Measurements from ENCODE around the gene PPP1R12B.

DNA sequence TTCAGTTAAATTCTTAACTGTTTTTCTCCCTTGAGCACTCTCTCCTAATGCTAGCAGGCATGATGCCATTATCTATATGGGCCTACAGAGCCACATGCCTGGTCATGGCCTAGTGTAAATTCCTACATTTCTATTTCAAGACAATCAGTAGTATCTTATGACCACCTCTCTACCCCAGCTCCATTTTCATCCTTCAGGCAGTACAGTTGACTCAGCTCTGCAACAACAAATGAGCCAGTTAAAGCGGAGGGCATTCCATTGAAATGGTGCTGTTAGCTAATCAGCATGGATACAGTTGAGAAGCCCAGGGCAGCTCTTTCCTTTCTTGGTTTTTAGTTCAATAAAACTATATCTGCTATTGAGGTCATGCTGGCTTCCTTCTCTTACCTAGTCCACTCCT is 150.0 kb downstream of the PPP1R12B start:
- TF ChIP-seq, protein P1, sequence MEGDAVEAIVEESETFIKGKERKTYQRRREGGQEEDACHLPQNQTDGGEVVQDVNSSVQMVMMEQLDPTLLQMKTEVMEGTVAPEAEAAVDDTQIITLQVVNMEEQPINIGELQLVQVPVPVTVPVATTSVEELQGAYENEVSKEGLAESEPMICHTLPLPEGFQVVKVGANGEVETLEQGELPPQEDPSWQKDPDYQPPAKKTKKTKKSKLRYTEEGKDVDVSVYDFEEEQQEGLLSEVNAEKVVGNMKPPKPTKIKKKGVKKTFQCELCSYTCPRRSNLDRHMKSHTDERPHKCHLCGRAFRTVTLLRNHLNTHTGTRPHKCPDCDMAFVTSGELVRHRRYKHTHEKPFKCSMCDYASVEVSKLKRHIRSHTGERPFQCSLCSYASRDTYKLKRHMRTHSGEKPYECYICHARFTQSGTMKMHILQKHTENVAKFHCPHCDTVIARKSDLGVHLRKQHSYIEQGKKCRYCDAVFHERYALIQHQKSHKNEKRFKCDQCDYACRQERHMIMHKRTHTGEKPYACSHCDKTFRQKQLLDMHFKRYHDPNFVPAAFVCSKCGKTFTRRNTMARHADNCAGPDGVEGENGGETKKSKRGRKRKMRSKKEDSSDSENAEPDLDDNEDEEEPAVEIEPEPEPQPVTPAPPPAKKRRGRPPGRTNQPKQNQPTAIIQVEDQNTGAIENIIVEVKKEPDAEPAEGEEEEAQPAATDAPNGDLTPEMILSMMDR (IDR thresholded peaks at IDR 0.05; ENCODE audit: borderline replicate concordance, extremely low read depth, low read length, poor library complexity, severe bottlenecking), result no peak
- TF ChIP-seq EZH2 (IDR thresholded peaks at IDR 0.05; ENCODE audit: borderline replicate concordance, low read depth, low read length, severe bottlenecking), result no peak
